ENCODE data around the gene MFSD12.

- TF ChIP-seq CTCF (IDR thresholded peaks at IDR 0.05) (no peak), POLR2A (IDR thresholded peaks at IDR 0.05) (no peak)
These were observed 17.9 kb upstream of the MFSD12 start for GRCh38 chr19:3575260-3575741.

All from thyroid gland (tissue), 4 donors.